ENCODE measurements around the gene TTC24.
A peak's percentile ranks its signal among the peaks of the same experiment; 100 is the strongest.

Gene TTC24

DNA sequence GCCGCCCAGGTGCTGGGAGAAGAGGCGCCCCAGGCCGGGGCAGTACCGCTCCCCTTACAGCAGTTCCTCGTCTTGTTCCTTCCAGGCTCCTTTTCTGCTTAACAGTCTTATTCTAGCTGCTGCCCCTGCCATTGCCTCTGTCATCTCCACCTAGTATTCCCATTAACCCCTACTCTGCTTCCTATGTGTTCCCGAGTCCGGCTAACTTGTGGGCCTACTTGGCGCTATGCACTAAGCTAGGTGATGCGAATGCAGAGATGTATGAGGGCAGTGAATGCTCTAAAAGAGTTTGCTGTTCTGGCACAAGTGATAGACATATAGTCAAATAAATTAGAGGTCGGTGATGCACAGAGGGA lies 6.9 kb upstream of the TTC24 start:
- TF ChIP-seq CTCF (IDR thresholded peaks at IDR 0.05; ENCODE audit: insufficient read depth, low read depth, low read length, missing control alignments), result no peak
- no peak for DNase-seq (ENCODE audit: low read depth)
- peak overlapping the region; percentile 83 for H3K4me3 ChIP-seq (ENCODE audit: low read depth, low read length)

DNA sequence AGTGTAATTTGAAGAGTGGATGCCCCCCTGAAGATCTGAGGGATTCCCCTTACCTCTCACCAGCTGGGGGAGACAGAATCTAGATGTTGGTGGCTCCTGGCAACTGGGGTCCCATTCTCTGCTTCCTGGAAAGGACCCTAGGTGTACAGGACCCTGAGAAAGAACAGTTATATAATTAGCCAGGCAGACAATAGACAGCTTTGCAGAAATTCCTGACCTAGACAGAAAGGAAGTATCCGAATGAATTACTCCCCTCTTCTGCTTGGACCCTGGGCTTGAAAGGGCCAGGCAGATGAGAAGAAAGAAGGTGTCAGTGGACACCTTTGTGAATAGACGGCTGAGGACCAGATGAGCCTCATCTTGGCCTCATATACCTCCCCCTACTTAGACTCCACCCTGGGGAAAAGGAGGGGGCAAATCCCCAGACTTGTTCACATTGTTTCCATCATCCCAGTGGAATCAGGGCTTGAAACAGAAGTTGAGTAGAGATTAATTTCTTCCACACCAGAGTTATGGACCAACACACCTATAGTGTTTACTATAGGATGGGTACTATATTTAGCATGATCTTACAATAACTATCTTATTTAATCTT lies 5.4 kb upstream of the TTC24 start:
- DNase-seq (ENCODE audit: low read depth), result no peak
- TF ChIP-seq CTCF (IDR thresholded peaks at IDR 0.05; ENCODE audit: insufficient read depth, low read depth, low read length, missing control alignments), result no peak
- no peak overlapping the region for H3K4me3 ChIP-seq (ENCODE audit: low read depth, low read length)

DNA sequence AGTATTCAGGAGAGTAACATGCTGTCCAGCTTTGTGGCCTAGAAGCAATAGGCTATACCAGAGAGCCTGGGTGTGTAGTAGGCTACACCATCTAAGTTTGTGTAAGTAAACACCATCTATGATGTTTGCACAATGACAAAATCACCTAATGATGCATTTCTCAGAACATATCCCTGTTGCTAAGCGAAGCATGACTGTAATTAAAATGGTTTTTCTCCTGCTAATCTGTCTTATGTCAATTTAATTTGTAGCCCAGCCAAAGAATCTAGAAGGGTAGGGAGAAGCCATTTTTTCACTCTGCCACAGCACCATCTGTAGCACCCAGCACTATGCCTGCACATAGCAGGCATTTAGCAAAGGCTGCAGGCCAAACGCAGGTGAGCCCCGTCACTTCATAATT lies 2.0 kb upstream of the TTC24 start:
- no peak for DNase-seq (ENCODE audit: low read depth)
- H3K4me3 ChIP-seq (ENCODE audit: low read depth, low read length), result no peak overlapping the region
- TF ChIP-seq CTCF (IDR thresholded peaks at IDR 0.05; ENCODE audit: insufficient read depth, low read depth, low read length, missing control alignments), result no peak

- no peak for TF ChIP-seq CTCF (IDR thresholded peaks at IDR 0.05; ENCODE audit: insufficient read depth, low read depth, low read length, missing control alignments)
- no peak overlapping the region for H3K4me3 ChIP-seq (ENCODE audit: low read depth, low read length)
- no peak for DNase-seq (ENCODE audit: low read depth)
Observed at GRCh38 chr1:156578055-156578454, 1.5 kb upstream of the TTC24 start.

DNA sequence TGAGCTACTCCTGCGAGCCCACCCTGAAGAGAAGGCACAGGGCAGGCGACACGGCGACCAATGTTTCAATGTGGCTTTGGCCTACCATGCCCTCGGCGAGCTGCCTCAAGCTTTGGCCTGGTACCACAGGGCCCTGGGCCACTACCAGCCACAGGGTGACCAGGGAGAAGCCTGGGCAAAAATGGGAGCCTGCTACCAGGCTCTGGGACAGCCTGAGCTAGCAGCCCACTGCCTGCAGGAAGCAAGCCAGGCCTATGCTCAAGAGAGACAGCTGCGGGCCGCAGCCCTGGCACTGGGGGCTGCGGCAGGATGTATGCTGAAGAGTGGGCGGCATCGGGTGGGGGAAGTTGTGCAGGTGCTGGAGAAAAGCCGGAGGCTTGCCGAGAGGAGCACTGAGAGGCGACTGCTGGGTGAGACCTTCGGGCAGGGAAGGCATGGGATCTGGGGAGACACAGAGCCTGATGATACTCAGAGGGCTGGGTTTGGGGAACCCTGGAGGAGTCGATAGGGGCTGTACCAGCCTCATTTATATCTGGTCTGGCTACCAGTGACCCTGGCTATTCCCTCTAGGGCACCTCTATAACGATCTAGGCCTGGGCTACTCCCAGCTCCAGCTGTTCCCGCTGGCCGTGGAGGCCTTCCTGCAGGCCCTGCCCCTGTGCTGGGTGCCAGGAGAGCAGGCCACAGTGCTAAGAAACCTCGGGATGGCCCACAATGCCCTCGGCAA lies 2.3 kb downstream of the TTC24 start:
- H3K4me3 ChIP-seq (ENCODE audit: low read depth, low read length), result no peak overlapping the region
- DNase-seq (ENCODE audit: low read depth), result no peak
- TF ChIP-seq CTCF (IDR thresholded peaks at IDR 0.05; ENCODE audit: insufficient read depth, low read depth, low read length, missing control alignments), result no peak

GRCh38 chr1:156582388-156583017 lies 3.0 kb downstream of the TTC24 start:
- no peak overlapping the region for H3K4me3 ChIP-seq (ENCODE audit: low read depth, low read length)
- peak; percentile 16 for DNase-seq (ENCODE audit: low read depth)
- no peak for TF ChIP-seq CTCF (IDR thresholded peaks at IDR 0.05; ENCODE audit: insufficient read depth, low read depth, low read length, missing control alignments)
